CD4-positive, CD25-positive, alpha-beta regulatory T cell (primary cell): ENCODE data around the gene STH. TPM values are rescaled to one million over a fixed set of nuclear protein-coding genes. Genes with fewer than 3 reads are reported as not detected.
"Not testable (repeated sequence)": the region's sequence is repeated elsewhere in the genome, so short reads cannot be mapped to it uniquely, and the experiment has no call there.

Experiments
- ATAC-seq, 2 donors: fragments of 150-1000 bp; cut with Tn5 transposase; one replicate each; pipeline ENCODE4 v1.10.0; 2021; ENCODE audit warnings: low read depth in 2 of 2, moderate number of reproducible peaks in 2 of 2, moderate library complexity in 1 of 2
- DNase-seq, 3 donors: peaks; one replicate each; pipeline versions ENCODE4 v3.0.0 to v3.0.0-alpha.2; 2012 to 2022; ENCODE audit warnings: mixed read lengths in 1 of 3
- H3K27ac ChIP-seq: one replicate; pipeline ENCODE4 v1.7.0; 2013; ENCODE audit warnings: mild to moderate bottlenecking, low read length; ENCODE audit not compliant: insufficient read depth, poor library complexity, severe bottlenecking
- H3K27me3 ChIP-seq: one replicate; pipeline ENCODE4 v1.7.0; 2013; ENCODE audit warnings: low read length; ENCODE audit not compliant: control insufficient read depth, insufficient read depth
- H3K36me3 ChIP-seq: one replicate; pipeline ENCODE4 v1.7.0; 2013; ENCODE audit warnings: mild to moderate bottlenecking, low read length, moderate library complexity; ENCODE audit not compliant: control insufficient read depth, insufficient read depth
- H3K4me1 ChIP-seq: 2 replicates; pipeline ENCODE4 v1.7.0; 2013; ENCODE audit warnings: mild to moderate bottlenecking, low read length; ENCODE audit not compliant: insufficient read depth, control insufficient read depth, poor library complexity, severe bottlenecking
- H3K4me3 ChIP-seq: one replicate; pipeline ENCODE4 v1.7.0; 2013; ENCODE audit warnings: low read depth, mild to moderate bottlenecking, low read length, moderate library complexity
- H3K9me3 ChIP-seq, 2 experiments: 1 replicate in 1 of 2; 2 replicates in 1 of 2; pipeline ENCODE4 v1.7.0; 2013; ENCODE audit warnings: low read length in 2 of 2, mild to moderate bottlenecking in 1 of 2, moderate library complexity in 1 of 2; ENCODE audit not compliant: control insufficient read depth in 2 of 2
- H3K27ac Mint-ChIP-seq, 3 donors: one replicate each; pipeline ENCODE4 v1.8.0; 2020 to 2022; ENCODE audit warnings: mild to moderate bottlenecking in 3 of 3, mixed read lengths in 3 of 3, moderate library complexity in 2 of 3
- H3K27me3 Mint-ChIP-seq: one replicate; pipeline ENCODE4 v1.8.0; 2022; ENCODE audit warnings: mild to moderate bottlenecking, mixed read lengths
- H3K36me3 Mint-ChIP-seq: one replicate; pipeline ENCODE4 v1.8.0; 2020; ENCODE audit warnings: mixed read lengths
- H3K4me1 Mint-ChIP-seq, 4 donors: one replicate each; pipeline ENCODE4 v1.8.0; 2020 to 2022; ENCODE audit warnings: mixed read lengths in 4 of 4, mild to moderate bottlenecking in 1 of 4
- H3K4me3 Mint-ChIP-seq, 4 donors: one replicate each; pipeline ENCODE4 v1.8.0; 2020 to 2022; ENCODE audit warnings: mild to moderate bottlenecking in 4 of 4, mixed read lengths in 4 of 4, moderate library complexity in 3 of 4
- H3K9me3 Mint-ChIP-seq, 7 donors: one replicate each; pipeline ENCODE4 v1.8.0; 2020 to 2022; ENCODE audit warnings: mixed read lengths in 7 of 7, mild to moderate bottlenecking in 3 of 7, moderate library complexity in 2 of 7
- polyA plus RNA-seq, 4 donors: library from polyadenylated mRNA; unstranded; fragments of 300-500 nt; fragmentation: Illumina TruSeq; gene quantifications; one replicate each; pipeline ENCODE4 v1.2.3, GENCODE V29; 2021
- total RNA-seq: library from RNA; stranded (reverse); gene quantifications from one replicate; pipeline ENCODE4 v1.2.3, GENCODE V29; 2022

Gene STH
- total and polyA plus RNA-seq, 5 donors from 2014 or later, result not detected

DNA sequence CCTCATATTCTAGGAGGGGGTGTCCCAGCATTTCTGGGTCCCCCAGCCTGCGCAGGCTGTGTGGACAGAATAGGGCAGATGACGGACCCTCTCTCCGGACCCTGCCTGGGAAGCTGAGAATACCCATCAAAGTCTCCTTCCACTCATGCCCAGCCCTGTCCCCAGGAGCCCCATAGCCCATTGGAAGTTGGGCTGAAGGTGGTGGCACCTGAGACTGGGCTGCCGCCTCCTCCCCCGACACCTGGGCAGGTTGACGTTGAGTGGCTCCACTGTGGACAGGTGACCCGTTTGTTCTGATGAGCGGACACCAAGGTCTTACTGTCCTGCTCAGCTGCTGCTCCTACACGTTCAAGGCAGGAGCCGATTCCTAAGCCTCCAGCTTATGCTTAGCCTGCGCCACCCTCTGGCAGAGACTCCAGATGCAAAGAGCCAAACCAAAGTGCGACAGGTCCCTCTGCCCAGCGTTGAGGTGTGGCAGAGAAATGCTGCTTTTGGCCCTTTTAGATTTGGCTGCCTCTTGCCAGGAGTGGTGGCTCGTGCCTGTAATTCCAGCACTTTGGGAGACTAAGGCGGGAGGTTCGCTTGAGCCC is 11.6 kb downstream of the STH start:
- no peaks in the 10 kb centered on the region for H3K4me1 Mint-ChIP-seq
- ATAC-seq (no peak), DNase-seq (no peak)
- Histone ChIP-seq H3K4me1 (no peaks in the 10 kb centered on the region), H3K36me3 (no peaks in the 10 kb centered on the region), H3K27me3 (no peaks in the 10 kb centered on the region), H3K9me3 (no peaks in the 10 kb centered on the region), H3K27ac (no peak overlapping the region), H3K4me3 (no peak overlapping the region)
- H3K36me3 Mint-ChIP-seq, result no peaks in the 10 kb centered on the region
- no peak overlapping the region for H3K4me3 Mint-ChIP-seq
- H3K9me3 Mint-ChIP-seq, result no peaks in the 10 kb centered on the region
- H3K27me3 Mint-ChIP-seq, result peaks cover 4% of the 10 kb centered on the region
- H3K27ac Mint-ChIP-seq, result no peak overlapping the region

GRCh38 chr17:46011711-46012505 is 12.9 kb downstream of the STH start:
- DNase-seq (no peak), ATAC-seq (no peak)
- H3K4me1 Mint-ChIP-seq, result no peaks in the 10 kb centered on the region
- Histone ChIP-seq H3K36me3 (no peaks in the 10 kb centered on the region), H3K27me3 (no peaks in the 10 kb centered on the region), H3K9me3 (no peaks in the 10 kb centered on the region), H3K27ac (no peak overlapping the region), H3K4me1 (no peaks in the 10 kb centered on the region), H3K4me3 (no peak overlapping the region)
- no peaks in the 10 kb centered on the region for H3K36me3 Mint-ChIP-seq
- H3K27me3 Mint-ChIP-seq, result no peaks in the 10 kb centered on the region
- no peaks in the 10 kb centered on the region for H3K9me3 Mint-ChIP-seq
- no peak overlapping the region for H3K27ac Mint-ChIP-seq
- no peak overlapping the region for H3K4me3 Mint-ChIP-seq

DNA sequence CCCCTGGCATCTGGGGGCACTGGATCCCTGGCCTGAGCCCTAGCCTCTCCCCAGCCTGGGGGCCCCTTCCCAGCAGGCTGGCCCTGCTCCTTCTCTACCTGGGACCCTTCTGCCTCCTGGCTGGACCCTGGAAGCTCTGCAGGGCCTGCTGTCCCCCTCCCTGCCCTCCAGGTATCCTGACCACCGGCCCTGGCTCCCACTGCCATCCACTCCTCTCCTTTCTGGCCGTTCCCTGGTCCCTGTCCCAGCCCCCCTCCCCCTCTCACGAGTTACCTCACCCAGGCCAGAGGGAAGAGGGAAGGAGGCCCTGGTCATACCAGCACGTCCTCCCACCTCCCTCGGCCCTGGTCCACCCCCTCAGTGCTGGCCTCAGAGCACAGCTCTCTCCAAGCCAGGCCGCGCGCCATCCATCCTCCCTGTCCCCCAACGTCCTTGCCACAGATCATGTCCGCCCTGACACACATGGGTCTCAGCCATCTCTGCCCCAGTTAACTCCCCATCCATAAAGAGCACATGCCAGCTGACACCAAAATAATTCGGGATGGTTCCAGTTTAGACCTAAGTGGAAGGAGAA is 13.5 kb downstream of the STH start:
- no peaks in the 10 kb centered on the region for H3K9me3 Mint-ChIP-seq
- Histone ChIP-seq H3K9me3 (no peaks in the 10 kb centered on the region), H3K27ac (no peak overlapping the region), H3K27me3 (no peaks in the 10 kb centered on the region), H3K36me3 (no peaks in the 10 kb centered on the region), H3K4me1 (no peaks in the 10 kb centered on the region), H3K4me3 (no peak overlapping the region)
- DNase-seq (no peak), ATAC-seq (no peak)
- H3K27ac Mint-ChIP-seq, result no peak overlapping the region
- no peak overlapping the region for H3K4me3 Mint-ChIP-seq
- H3K4me1 Mint-ChIP-seq, result no peaks in the 10 kb centered on the region
- no peaks in the 10 kb centered on the region for H3K36me3 Mint-ChIP-seq
- H3K27me3 Mint-ChIP-seq, result no peaks in the 10 kb centered on the region

- H3K4me3 Mint-ChIP-seq, result no peak overlapping the region
- no peaks in the 10 kb centered on the region for H3K9me3 ChIP-seq
These were observed 14.1 kb downstream of the STH start for GRCh38 chr17:46013127-46013501.

GRCh38 chr17:46013502-46014165 is 14.6 kb downstream of the STH start:
- Histone ChIP-seq H3K4me3 (no peak overlapping the region), H3K27ac (no peak overlapping the region), H3K27me3 (no peaks in the 10 kb centered on the region), H3K36me3 (no peaks in the 10 kb centered on the region), H3K9me3 (no peaks in the 10 kb centered on the region), H3K4me1 (peaks cover 3% of the 10 kb centered on the region)
- ATAC-seq (no peak), DNase-seq (no peak)
- no peak overlapping the region for H3K27ac Mint-ChIP-seq
- no peaks in the 10 kb centered on the region for H3K9me3 Mint-ChIP-seq
- H3K27me3 Mint-ChIP-seq, result no peaks in the 10 kb centered on the region
- peaks cover 0 to 7% (median 5%) of the 10 kb centered on the region in 4 donors for H3K4me1 Mint-ChIP-seq
- H3K4me3 Mint-ChIP-seq, result no peak overlapping the region
- no peaks in the 10 kb centered on the region for H3K36me3 Mint-ChIP-seq

More at GRCh38 chr17:46013127-46013501, 14.1 kb downstream of the STH start:
- Histone ChIP-seq H3K4me3 (no peak overlapping the region), H3K36me3 (no peaks in the 10 kb centered on the region), H3K27ac (no peak overlapping the region), H3K4me1 (no peaks in the 10 kb centered on the region), H3K27me3 (no peaks in the 10 kb centered on the region)
- H3K27ac Mint-ChIP-seq, result no peak overlapping the region
- ATAC-seq, result no peak
- peaks cover 0 to 3% (median under 1%) of the 10 kb centered on the region in 4 donors for H3K4me1 Mint-ChIP-seq
- no peaks in the 10 kb centered on the region for H3K36me3 Mint-ChIP-seq
- H3K27me3 Mint-ChIP-seq, result no peaks in the 10 kb centered on the region
- H3K9me3 Mint-ChIP-seq, result no peaks in the 10 kb centered on the region
- DNase-seq, result no peak

DNA sequence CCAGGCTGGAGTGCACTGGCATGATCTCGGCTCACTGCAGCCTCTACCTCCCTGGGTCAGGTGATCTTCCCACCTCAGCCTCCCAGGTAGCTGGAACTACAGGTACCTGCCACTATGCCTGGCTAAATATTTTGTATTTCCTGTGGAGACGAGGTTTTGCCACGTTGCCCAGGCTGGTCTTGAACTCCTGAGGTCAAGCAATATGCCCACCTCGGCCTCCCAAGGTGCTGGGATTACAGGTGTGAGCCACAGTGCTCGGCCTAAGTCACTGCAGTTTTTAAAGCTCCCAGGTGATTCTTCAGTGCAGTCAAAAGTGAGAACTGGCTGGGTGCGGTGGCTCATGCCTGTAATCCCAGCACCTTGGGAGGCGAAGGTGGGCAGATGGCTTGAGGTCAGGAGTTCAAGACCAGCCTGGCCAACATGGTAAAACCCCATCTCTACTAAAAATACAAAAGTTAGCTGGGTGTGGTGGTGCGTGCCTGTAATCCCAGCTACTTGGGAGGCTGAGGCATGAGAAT is 20.4 kb downstream of the STH start:
- peak overlapping the region in 1 of 4 donors; percentile 85 for H3K4me3 Mint-ChIP-seq

GRCh38 chr17:46020023-46020761 is 21.1 kb downstream of the STH start:
- Mint-ChIP-seq H3K36me3 (peaks cover 5% of the 10 kb centered on the region), H3K4me1 (peaks cover 9 to 47% (median 17%) of the 10 kb centered on the region in 4 donors), H3K27ac (peak overlapping the region; percentile 97 to 99 (median 98)), H3K4me3 (peak overlapping the region; percentile 37 to 85 (median 66)), H3K9me3 (peaks cover 0 to 1% (median 0%) of the 10 kb centered on the region in 7 donors), H3K27me3 (no peaks in the 10 kb centered on the region)
- peaks cover 3% of the 10 kb centered on the region for H3K36me3 ChIP-seq
- no peaks in the 10 kb centered on the region for H3K9me3 ChIP-seq
- H3K4me3 ChIP-seq, result no peak overlapping the region
- no peaks in the 10 kb centered on the region for H3K27me3 ChIP-seq
- DNase-seq (peak; percentile 26 to 92 (median 74)), ATAC-seq (peak; percentile 99 to 100)
- H3K27ac ChIP-seq, result peak overlapping the region; percentile 67
- peaks cover 32% of the 10 kb centered on the region for H3K4me1 ChIP-seq

More for the DNA sequence above, 20.4 kb downstream of the STH start:
- H3K36me3 ChIP-seq, H3K27me3 Mint-ChIP-seq, H3K36me3 Mint-ChIP-seq, H3K9me3 ChIP-seq, DNase-seq, H3K9me3 Mint-ChIP-seq, H3K27me3 ChIP-seq, ATAC-seq, H3K4me3 ChIP-seq: not testable (repeated sequence)
- Histone ChIP-seq H3K27ac (peak overlapping the region; percentile 67), H3K4me1 (peaks cover 32% of the 10 kb centered on the region)
- Mint-ChIP-seq H3K4me1 (peaks cover 9 to 47% (median 17%) of the 10 kb centered on the region in 4 donors), H3K27ac (peak overlapping the region; percentile 97 to 99 (median 98))
